ENCODE results near the gene MMP25.
A peak's percentile ranks its signal among the peaks of the same experiment; 100 is the strongest.

The MMP25 gene

GRCh38 chr16:3089717-3090592 lies 43.6 kb downstream of the MMP25 start:
- DNase-seq (ENCODE audit: insufficient read length, low spot score) (no peak), FAIRE-seq (no peak)
- no peak for TF ChIP-seq CTCF (IDR thresholded peaks at IDR 0.05; ENCODE audit: insufficient read depth, missing control alignments)

GRCh38 chr16:3091551-3091950 lies 45.2 kb downstream of the MMP25 start:
- FAIRE-seq (no peak), DNase-seq (ENCODE audit: insufficient read length, low spot score) (no peak)
- TF ChIP-seq CTCF (IDR thresholded peaks at IDR 0.05; ENCODE audit: insufficient read depth, missing control alignments), result no peak

- no peak for FAIRE-seq
- no peak for TF ChIP-seq CTCF (IDR thresholded peaks at IDR 0.05; ENCODE audit: insufficient read depth, missing control alignments)
Measured at GRCh38 chr16:3092501-3092941, 46.2 kb downstream of the MMP25 start.

GRCh38 chr16:3094289-3095027 lies 48.1 kb downstream of the MMP25 start:
- TF ChIP-seq CTCF (IDR thresholded peaks at IDR 0.05; ENCODE audit: insufficient read depth, missing control alignments), result peak; percentile 47
- DNase-seq (ENCODE audit: insufficient read length, low spot score), result peak; percentile 84
- FAIRE-seq, result no peak

More at GRCh38 chr16:3092501-3092941, 46.2 kb downstream of the MMP25 start:
- no peak for DNase-seq (ENCODE audit: insufficient read length, low spot score)

- peak; percentile 21 for TF ChIP-seq CTCF (IDR thresholded peaks at IDR 0.05; ENCODE audit: insufficient read depth, missing control alignments)
- no peak for DNase-seq (ENCODE audit: insufficient read length, low spot score)
- FAIRE-seq, result no peak
Measured at GRCh38 chr16:3095869-3096268, 49.5 kb downstream of the MMP25 start.

- no peak for TF ChIP-seq CTCF (IDR thresholded peaks at IDR 0.05; ENCODE audit: insufficient read depth, missing control alignments)
- DNase-seq (ENCODE audit: insufficient read length, low spot score), result no peak
- FAIRE-seq, result no peak
Measured at GRCh38 chr16:3096362-3096761, 50.0 kb downstream of the MMP25 start.

All from D721Med (cell line).